ENCODE measurements around the gene PRKG1. TPM values are rescaled to one million over a fixed set of nuclear protein-coding genes. Genes with fewer than 3 reads are reported as not detected.

PRKG1 gene
- total RNA-seq, 2 donors from 2014 or later: 145 to 381 TPM

- TF ChIP-seq CTCF (IDR thresholded peaks at IDR 0.05): no peak
- no peak overlapping the region for H3K4me3 ChIP-seq
- no peaks in the 10 kb centered on the region for H3K36me3 ChIP-seq
- no peak overlapping the region for H3K27ac ChIP-seq
- no peaks in the 10 kb centered on the region for H3K9me3 ChIP-seq
- ATAC-seq (ENCODE audit: insufficient number of reproducible peaks, low FRiP score, low read depth) (no peak), DNase-seq (ENCODE audit: low spot score) (no peak)
- no peaks in the 10 kb centered on the region for H3K27me3 ChIP-seq (replicated peaks; ENCODE audit: insufficient read depth)
- H3K4me1 ChIP-seq (ENCODE audit: control insufficient read depth in 1 of 2, low read depth in 2 of 2): peaks cover 3 to 40% of the 10 kb centered on the region in 2 donors
Measured at GRCh38 chr10:51416494-51416893, 342.2 kb downstream of the PRKG1 start.

GRCh38 chr10:51419196-51420093 lies 345.2 kb downstream of the PRKG1 start:
- Histone ChIP-seq H3K9me3 (no peaks in the 10 kb centered on the region), H3K27ac (no peak overlapping the region), H3K4me3 (no peak overlapping the region), H3K27me3 (replicated peaks; ENCODE audit: insufficient read depth) (no peaks in the 10 kb centered on the region), H3K36me3 (no peaks in the 10 kb centered on the region), H3K4me1 (ENCODE audit: control insufficient read depth in 1 of 2, low read depth in 2 of 2) (peaks cover 11 to 60% of the 10 kb centered on the region in 2 donors)
- no peak for DNase-seq (ENCODE audit: low spot score)
- no peak for ATAC-seq (ENCODE audit: insufficient number of reproducible peaks, low FRiP score, low read depth)
- no peak for TF ChIP-seq CTCF (IDR thresholded peaks at IDR 0.05)

GRCh38 chr10:51421853-51422252 lies 347.6 kb downstream of the PRKG1 start:
- DNase-seq (ENCODE audit: low spot score): no peak
- peak overlapping the region; percentile 34 for H3K4me3 ChIP-seq
- ATAC-seq (ENCODE audit: insufficient number of reproducible peaks, low FRiP score, low read depth): no peak
- TF ChIP-seq CTCF (IDR thresholded peaks at IDR 0.05): no peak
- no peaks in the 10 kb centered on the region for H3K9me3 ChIP-seq
- H3K4me1 ChIP-seq (ENCODE audit: control insufficient read depth in 1 of 2, low read depth in 2 of 2): peaks cover 15 to 67% of the 10 kb centered on the region in 2 donors
- no peaks in the 10 kb centered on the region for H3K27me3 ChIP-seq (replicated peaks; ENCODE audit: insufficient read depth)
- no peaks in the 10 kb centered on the region for H3K36me3 ChIP-seq
- H3K27ac ChIP-seq: peak overlapping the region; percentile 58 to 72

GRCh38 chr10:51422311-51423120 lies 348.2 kb downstream of the PRKG1 start:
- no peaks in the 10 kb centered on the region for H3K36me3 ChIP-seq
- peaks cover 15 to 73% of the 10 kb centered on the region in 2 donors for H3K4me1 ChIP-seq (ENCODE audit: control insufficient read depth in 1 of 2, low read depth in 2 of 2)
- H3K27ac ChIP-seq: peak overlapping the region; percentile 58 to 72
- DNase-seq (ENCODE audit: low spot score) (no peak), ATAC-seq (ENCODE audit: insufficient number of reproducible peaks, low FRiP score, low read depth) (peak; percentile 46)
- H3K9me3 ChIP-seq: no peaks in the 10 kb centered on the region
- no peaks in the 10 kb centered on the region for H3K27me3 ChIP-seq (replicated peaks; ENCODE audit: insufficient read depth)
- H3K4me3 ChIP-seq: peak overlapping the region; percentile 34
- TF ChIP-seq CTCF (IDR thresholded peaks at IDR 0.05): peak; percentile 69

- H3K9me3 ChIP-seq: no peaks in the 10 kb centered on the region
- H3K4me1 ChIP-seq (ENCODE audit: control insufficient read depth in 1 of 2, low read depth in 2 of 2): peaks cover 17 to 78% of the 10 kb centered on the region in 2 donors
- no peak for TF ChIP-seq CTCF (IDR thresholded peaks at IDR 0.05)
- no peaks in the 10 kb centered on the region for H3K27me3 ChIP-seq (replicated peaks; ENCODE audit: insufficient read depth)
- no peak overlapping the region for H3K4me3 ChIP-seq
- H3K36me3 ChIP-seq: no peaks in the 10 kb centered on the region
- H3K27ac ChIP-seq: peak overlapping the region; percentile 58 to 72
- DNase-seq (ENCODE audit: low spot score) (no peak), ATAC-seq (ENCODE audit: insufficient number of reproducible peaks, low FRiP score, low read depth) (no peak)
Measured at GRCh38 chr10:51423121-51423452, 348.8 kb downstream of the PRKG1 start.

Measured in thoracic aorta (tissue), 2 donors.